ENCODE data around the gene VEZF1. TPM values are rescaled to one million over a fixed set of nuclear protein-coding genes. Genes with fewer than 3 reads are reported as not detected.
"Not testable (repeated sequence)": the region's sequence is repeated elsewhere in the genome, so short reads cannot be mapped to it uniquely, and the experiment has no call there.

Gene VEZF1
- polyA plus RNA-seq, 1 donor, result 46.1 TPM

GRCh38 chr17:57975044-57975443 lies 13.0 kb downstream of the VEZF1 start:
- DNase-seq (ENCODE audit: low read depth), result no peak

GRCh38 chr17:57974053-57974824 lies 13.8 kb downstream of the VEZF1 start:
- not testable (repeated sequence) for DNase-seq (ENCODE audit: low read depth)

GRCh38 chr17:57972151-57972550 lies 15.9 kb downstream of the VEZF1 start:
- DNase-seq (ENCODE audit: low read depth), result no peak

GRCh38 chr17:57971572-57971971 lies 16.5 kb downstream of the VEZF1 start:
- DNase-seq (ENCODE audit: low read depth), result no peak

- DNase-seq (ENCODE audit: low read depth), result no peak
Measured at GRCh38 chr17:57970710-57971109, 17.3 kb downstream of the VEZF1 start.

GRCh38 chr17:57968456-57968855 lies 19.6 kb downstream of the VEZF1 start:
- DNase-seq (ENCODE audit: low read depth), result no peak

GRCh38 chr17:57966875-57967274 lies 21.2 kb downstream of the VEZF1 start:
- DNase-seq (ENCODE audit: low read depth), result no peak

GRCh38 chr17:57966246-57966645 lies 21.8 kb downstream of the VEZF1 start:
- DNase-seq (ENCODE audit: low read depth), result no peak

- no peak for DNase-seq (ENCODE audit: low read depth)
Measured at GRCh38 chr17:57965521-57966160, 22.4 kb downstream of the VEZF1 start.

GRCh38 chr17:57963149-57963511 lies 24.9 kb downstream of the VEZF1 start:
- no peak for DNase-seq (ENCODE audit: low read depth)

GRCh38 chr17:57962279-57963148 lies 25.5 kb downstream of the VEZF1 start:
- no peak for DNase-seq (ENCODE audit: low read depth)

GRCh38 chr17:57959929-57960328 lies 28.1 kb downstream of the VEZF1 start:
- DNase-seq (ENCODE audit: low read depth), result no peak

GRCh38 chr17:57958391-57958790 lies 29.7 kb downstream of the VEZF1 start:
- DNase-seq (ENCODE audit: low read depth), result not testable (repeated sequence)

GRCh38 chr17:57957886-57958285 lies 30.2 kb downstream of the VEZF1 start:
- DNase-seq (ENCODE audit: low read depth), result no peak

GRCh38 chr17:57957120-57957850 lies 30.8 kb downstream of the VEZF1 start:
- no peak for DNase-seq (ENCODE audit: low read depth)

GRCh38 chr17:57956291-57957119 lies 31.5 kb downstream of the VEZF1 start:
- DNase-seq (ENCODE audit: low read depth), result no peak

- DNase-seq (ENCODE audit: low read depth), result no peak
Measured at GRCh38 chr17:57955183-57955931, 32.7 kb downstream of the VEZF1 start, which contains the start of gene CUEDC1. TSS of gene CUEDC1 (minus strand) at chr17:57955412. CDS start at chr17:57885564, 69,848 bp downstream.

GRCh38 chr17:57954397-57955182 lies 33.5 kb downstream of the VEZF1 start:
- no peak for DNase-seq (ENCODE audit: low read depth)
